Central memory CD8-positive, alpha-beta T cell (primary cell): ENCODE results near the gene COX10.

ENCODE experiments used
- ATAC-seq: fragments of 150-1000 bp; cut with Tn5 transposase; replicated peaks from 2 replicates; pipeline ENCODE4 v1.10.0; 2022; ENCODE audit warnings: mild to moderate bottlenecking, moderate FRiP score, moderate number of reproducible peaks; ENCODE audit not compliant: poor library complexity, severe bottlenecking; ENCODE audit errors: extremely low read depth
- DNase-seq, 2 donors: peaks; one replicate each; pipeline ENCODE4 v3.0.0; 2021; ENCODE audit warnings: low spot score in 2 of 2
- H3K27ac Mint-ChIP-seq: one replicate; pipeline ENCODE4 v1.8.0; 2022; ENCODE audit warnings: low read depth, mild to moderate bottlenecking, moderate library complexity, mixed read lengths
- H3K27me3 Mint-ChIP-seq: one replicate; pipeline ENCODE4 v1.8.0; 2022; ENCODE audit warnings: mixed read lengths
- H3K36me3 Mint-ChIP-seq: one replicate; pipeline ENCODE4 v1.8.0; 2022; ENCODE audit warnings: mild to moderate bottlenecking, moderate library complexity, mixed read lengths; ENCODE audit not compliant: insufficient read depth
- H3K4me1 Mint-ChIP-seq: one replicate; pipeline ENCODE4 v1.8.0; 2022; ENCODE audit warnings: mixed read lengths
- H3K4me3 Mint-ChIP-seq: one replicate; pipeline ENCODE4 v1.8.0; 2022; ENCODE audit warnings: mild to moderate bottlenecking, moderate library complexity, mixed read lengths
- H3K9me3 Mint-ChIP-seq: one replicate; pipeline ENCODE4 v1.8.0; 2022; ENCODE audit warnings: mixed read lengths

The COX10 gene

DNA sequence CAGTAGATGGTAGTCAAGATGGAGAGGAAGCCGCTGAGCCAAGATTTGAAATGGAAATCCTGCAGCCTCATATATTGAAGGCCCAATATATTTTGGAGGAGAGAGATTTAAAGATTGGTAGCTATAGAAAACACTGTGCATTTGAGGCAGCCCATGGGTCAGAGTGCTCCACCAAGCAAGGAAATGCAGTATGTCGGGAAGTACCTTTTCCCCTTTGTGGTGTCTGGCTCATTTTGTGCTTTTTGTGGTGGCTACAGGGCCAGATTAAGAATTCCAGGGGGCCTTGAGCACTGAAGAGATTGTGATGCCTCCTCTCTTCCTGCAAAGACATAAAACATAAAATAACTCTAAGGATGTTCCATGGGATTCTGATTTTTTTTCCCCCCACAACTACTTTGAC is 127.8 kb downstream of the COX10 start:
- Mint-ChIP-seq H3K9me3 (no peaks in the 10 kb centered on the region), H3K27ac (peak overlapping the region; percentile 35), H3K4me3 (peak overlapping the region; percentile 43), H3K4me1 (peaks cover 81% of the 10 kb centered on the region), H3K27me3 (no peaks in the 10 kb centered on the region), H3K36me3 (peaks cover 5% of the 10 kb centered on the region)
- DNase-seq (no peak), ATAC-seq (no peak)

DNA sequence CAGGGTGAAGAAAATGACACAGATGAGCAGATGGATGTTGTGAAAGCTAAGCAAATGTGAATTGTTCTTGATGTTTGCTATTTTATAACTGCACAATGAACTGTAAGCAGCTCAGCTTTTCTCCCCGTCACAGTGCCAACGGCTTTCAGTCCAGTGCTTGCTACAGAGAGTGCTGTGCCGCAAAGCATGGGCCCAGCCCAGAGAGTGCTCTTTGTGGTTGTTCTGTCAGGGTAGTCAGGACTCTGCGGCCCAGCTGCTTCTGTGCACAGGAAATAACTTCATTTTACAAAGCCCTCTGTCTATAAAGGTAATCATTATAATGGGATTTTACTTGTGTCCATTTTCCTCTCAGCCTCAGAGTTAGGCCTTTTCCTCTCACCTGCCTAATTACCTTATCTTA is 128.3 kb downstream of the COX10 start:
- H3K36me3 Mint-ChIP-seq: peaks cover 5% of the 10 kb centered on the region
- H3K27me3 Mint-ChIP-seq: no peaks in the 10 kb centered on the region

DNA sequence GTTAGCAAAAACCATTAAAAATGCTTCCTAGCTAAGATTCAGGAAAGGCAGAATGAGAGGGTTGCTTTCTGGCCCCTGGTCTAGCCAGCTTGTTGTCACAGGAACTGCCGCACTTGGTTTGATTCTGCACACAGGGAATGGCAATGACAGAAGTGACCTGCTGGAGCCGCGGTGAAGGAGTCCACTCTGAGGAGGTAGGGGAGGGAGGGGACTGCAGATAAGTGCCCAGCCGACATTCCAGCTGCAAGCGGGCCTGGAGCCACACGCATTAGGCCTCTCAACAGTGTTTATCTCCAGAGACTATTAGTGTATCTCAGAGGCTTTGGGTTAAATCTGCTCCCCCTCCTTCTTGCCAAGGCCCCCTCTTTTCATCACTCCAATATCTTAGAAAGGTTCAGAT is 128.7 kb downstream of the COX10 start:
- H3K9me3 Mint-ChIP-seq: no peaks in the 10 kb centered on the region
- H3K4me3 Mint-ChIP-seq: peak overlapping the region; percentile 43
- DNase-seq (no peak), ATAC-seq (no peak)
- peaks cover 83% of the 10 kb centered on the region for H3K4me1 Mint-ChIP-seq
- H3K27me3 Mint-ChIP-seq: no peaks in the 10 kb centered on the region
- peaks cover 5% of the 10 kb centered on the region for H3K36me3 Mint-ChIP-seq
- peak overlapping the region; percentile 35 for H3K27ac Mint-ChIP-seq

More for the DNA sequence above, 128.3 kb downstream of the COX10 start:
- Mint-ChIP-seq H3K27ac (peak overlapping the region; percentile 35), H3K4me1 (peaks cover 82% of the 10 kb centered on the region), H3K9me3 (no peaks in the 10 kb centered on the region), H3K4me3 (peak overlapping the region; percentile 43)
- ATAC-seq: no peak
- DNase-seq: no peak

DNA sequence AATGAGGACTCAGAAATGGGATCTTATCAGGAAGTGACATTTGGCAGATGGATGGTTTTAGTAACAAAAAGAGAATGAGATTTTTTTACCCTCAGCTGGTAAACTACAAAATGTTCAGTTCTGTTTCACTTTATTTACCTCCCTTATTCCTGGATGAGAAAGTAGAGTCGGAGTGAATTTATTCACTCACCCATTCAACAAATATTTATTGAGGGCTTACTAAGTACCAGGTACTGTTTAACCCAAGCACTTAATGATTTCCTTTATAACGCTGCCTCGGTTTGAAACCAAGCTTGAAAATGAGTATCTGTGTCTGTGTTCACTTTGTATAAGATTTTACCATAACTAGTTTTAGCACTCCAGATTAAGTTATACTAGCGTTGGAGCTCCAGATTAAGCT is 129.3 kb downstream of the COX10 start:
- H3K4me1 Mint-ChIP-seq: peaks cover 84% of the 10 kb centered on the region
- ATAC-seq: no peak

DNA sequence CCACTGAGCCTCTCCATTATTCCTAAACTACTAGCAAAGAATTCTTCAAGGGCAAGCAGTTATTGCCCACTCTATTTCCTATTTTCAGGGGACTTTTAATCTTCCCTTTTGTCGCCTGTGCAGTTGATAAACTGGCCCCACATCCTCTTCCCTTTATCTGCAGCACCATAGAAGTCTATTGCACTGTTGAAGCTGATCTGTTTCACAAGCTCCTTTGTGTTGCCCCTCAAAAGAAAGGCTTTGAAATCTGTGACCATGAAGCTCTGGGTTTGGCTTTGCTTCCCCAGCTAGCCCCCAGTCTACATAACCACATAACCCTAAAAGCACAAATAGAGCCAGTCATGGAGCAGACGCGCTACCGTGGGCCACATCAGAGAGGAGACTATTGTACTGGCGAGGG is 130.3 kb downstream of the COX10 start:
- peaks cover 90% of the 10 kb centered on the region for H3K4me1 Mint-ChIP-seq
- peaks cover 5% of the 10 kb centered on the region for H3K36me3 Mint-ChIP-seq
- no peaks in the 10 kb centered on the region for H3K27me3 Mint-ChIP-seq
- H3K4me3 Mint-ChIP-seq: peak overlapping the region; percentile 43
- peak overlapping the region; percentile 8 for H3K27ac Mint-ChIP-seq
- DNase-seq: no peak
- no peak for ATAC-seq
- H3K9me3 Mint-ChIP-seq: no peaks in the 10 kb centered on the region

More for the DNA sequence above, 129.3 kb downstream of the COX10 start:
- Mint-ChIP-seq H3K9me3 (no peaks in the 10 kb centered on the region), H3K27ac (peak overlapping the region; percentile 35), H3K36me3 (peaks cover 5% of the 10 kb centered on the region), H3K4me3 (peak overlapping the region; percentile 43), H3K27me3 (no peaks in the 10 kb centered on the region)
- no peak for DNase-seq

DNA sequence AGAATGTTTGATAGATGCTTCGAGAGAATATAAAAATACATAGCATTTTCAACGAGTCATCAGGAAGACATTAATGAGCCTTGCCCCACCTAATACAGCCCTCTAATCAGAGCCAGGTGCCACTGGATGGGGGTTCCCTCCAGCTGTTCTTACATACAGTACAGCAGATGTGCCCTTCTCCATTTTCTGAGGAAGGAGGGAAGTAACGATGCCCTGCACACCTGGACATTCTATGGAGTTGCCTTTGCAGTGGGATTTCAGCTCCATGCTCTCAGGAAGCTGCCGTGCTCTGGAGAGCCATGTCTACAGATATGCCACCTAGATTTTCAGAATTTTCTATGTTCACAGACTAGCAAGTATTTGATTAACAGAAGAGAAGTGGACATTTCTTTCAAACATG is 131.1 kb downstream of the COX10 start:
- peaks cover 5% of the 10 kb centered on the region for H3K36me3 Mint-ChIP-seq
- H3K27ac Mint-ChIP-seq: peak overlapping the region; percentile 91
- peak overlapping the region; percentile 44 for H3K4me3 Mint-ChIP-seq
- H3K9me3 Mint-ChIP-seq: no peaks in the 10 kb centered on the region
- peaks cover 98% of the 10 kb centered on the region for H3K4me1 Mint-ChIP-seq
- no peak for DNase-seq
- H3K27me3 Mint-ChIP-seq: no peaks in the 10 kb centered on the region
- ATAC-seq: no peak

DNA sequence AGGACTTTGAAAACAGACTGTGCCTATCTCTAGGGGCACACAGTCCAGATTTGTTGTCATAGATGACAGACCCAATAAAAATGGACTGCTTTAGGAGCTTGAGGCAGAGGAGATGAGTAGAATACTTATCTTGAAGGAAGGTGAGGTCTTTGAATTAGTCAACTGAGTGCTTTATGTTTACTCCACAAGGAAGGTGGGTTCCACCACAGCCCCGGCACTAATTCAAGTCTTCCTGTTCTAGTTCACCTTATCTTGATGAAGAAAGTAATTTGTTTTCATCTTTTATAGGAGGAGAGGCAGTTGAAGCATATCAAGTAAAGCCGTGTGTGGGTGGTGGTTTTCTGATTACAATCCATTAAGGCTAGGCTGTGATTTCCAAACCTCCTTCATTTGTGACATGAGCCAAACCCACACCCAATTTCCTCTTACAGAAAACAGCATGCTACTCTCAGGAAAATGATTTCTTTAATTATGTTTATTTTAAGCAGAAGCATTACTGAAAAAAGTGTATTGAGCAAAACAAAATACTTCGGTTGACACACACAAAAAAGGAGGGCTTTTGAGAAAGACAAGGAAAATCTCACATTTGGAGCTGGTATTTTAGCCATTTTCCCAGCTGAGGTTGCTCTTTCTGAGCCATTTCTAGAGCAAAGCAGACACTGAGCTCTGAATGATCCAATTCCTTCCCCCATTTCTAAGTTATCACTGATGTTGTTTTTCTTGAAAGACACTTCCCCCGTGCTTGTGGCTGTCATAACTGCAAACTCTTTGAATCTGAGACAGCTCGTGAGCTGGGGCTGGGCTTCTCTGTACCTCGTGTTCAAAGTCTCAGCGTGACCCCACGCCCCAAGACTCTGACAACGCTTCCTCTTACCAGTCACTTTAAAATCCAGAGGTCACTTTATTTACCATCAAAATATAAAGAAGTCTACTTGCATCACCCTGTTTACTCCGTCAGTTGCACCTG is 132.0 kb downstream of the COX10 start:
- H3K4me1 Mint-ChIP-seq: peaks cover 99% of the 10 kb centered on the region
- peak overlapping the region; percentile 44 for H3K4me3 Mint-ChIP-seq
- H3K9me3 Mint-ChIP-seq: peaks cover 4% of the 10 kb centered on the region
- peak in 1 of 2 donors; percentile 34 for DNase-seq
- ATAC-seq: peak; percentile 66
- H3K36me3 Mint-ChIP-seq: peaks cover 8% of the 10 kb centered on the region
- no peaks in the 10 kb centered on the region for H3K27me3 Mint-ChIP-seq
- peak overlapping the region; percentile 91 for H3K27ac Mint-ChIP-seq

DNA sequence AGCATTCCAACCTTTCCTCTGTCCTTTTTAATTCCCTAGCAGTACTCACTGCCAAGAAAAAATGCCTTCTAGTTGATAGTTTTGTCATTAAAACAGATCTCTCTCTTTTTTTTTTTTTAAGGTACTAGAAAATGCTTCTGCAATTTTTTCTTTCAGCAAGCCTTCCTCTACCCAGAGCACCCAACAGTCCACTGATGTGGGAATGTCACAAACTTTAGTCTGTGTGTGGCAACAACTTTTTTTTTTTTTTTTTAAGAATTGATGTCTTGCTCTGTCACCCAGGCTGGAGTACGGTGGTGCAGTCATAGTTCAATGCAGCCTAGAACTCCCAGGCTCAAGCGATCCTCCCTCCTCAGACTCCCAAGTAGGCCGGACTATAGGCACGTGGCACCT is 132.7 kb downstream of the COX10 start:
- H3K27me3 Mint-ChIP-seq: no peaks in the 10 kb centered on the region
- H3K4me3 Mint-ChIP-seq: peak overlapping the region; percentile 21
- peaks cover 4% of the 10 kb centered on the region for H3K9me3 Mint-ChIP-seq
- ATAC-seq (no peak), DNase-seq (no peak)
- H3K4me1 Mint-ChIP-seq: peaks cover 95% of the 10 kb centered on the region
- H3K27ac Mint-ChIP-seq: peak overlapping the region; percentile 91
- H3K36me3 Mint-ChIP-seq: peaks cover 6% of the 10 kb centered on the region

DNA sequence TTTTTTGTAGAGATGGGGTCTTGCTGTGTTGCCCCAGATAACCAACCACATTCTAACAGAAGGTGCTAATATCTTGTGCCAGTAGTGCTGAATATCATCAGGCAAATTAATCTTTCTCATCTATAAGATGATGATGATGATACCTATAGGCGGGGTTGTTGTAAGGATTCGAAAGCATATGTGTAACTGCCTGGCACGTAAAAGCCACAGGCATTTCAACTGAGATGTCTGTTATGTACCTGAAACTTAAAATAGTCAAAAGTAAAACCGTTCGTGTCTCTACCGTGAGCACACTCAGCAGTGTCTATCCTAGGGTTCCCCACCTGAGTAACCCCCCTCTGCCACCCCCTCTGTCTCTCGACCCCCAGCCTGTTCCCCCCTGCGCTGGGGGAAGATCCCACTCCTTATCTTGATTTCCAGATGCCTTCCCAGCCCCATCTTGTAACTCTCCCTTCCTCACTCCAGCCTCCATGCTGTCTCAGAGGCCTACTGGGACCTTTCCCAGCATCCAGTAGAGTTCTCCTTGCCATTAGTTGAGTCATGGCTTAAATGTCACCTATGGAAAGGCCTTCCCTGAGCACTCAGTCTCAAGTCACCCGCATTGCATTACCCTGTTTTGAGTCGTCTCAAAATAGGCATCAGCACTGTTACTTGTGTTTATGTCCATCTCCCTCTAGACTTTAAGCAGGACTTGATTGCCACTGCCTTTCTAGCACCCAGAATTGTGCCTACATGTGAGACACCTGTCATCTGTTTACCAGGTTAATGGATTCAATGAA is 133.3 kb downstream of the COX10 start:
- H3K36me3 Mint-ChIP-seq: peaks cover 6% of the 10 kb centered on the region
- peaks cover 94% of the 10 kb centered on the region for H3K4me1 Mint-ChIP-seq
- DNase-seq (no peak), ATAC-seq (no peak)
- peak overlapping the region; percentile 43 for H3K4me3 Mint-ChIP-seq
- peaks cover 4% of the 10 kb centered on the region for H3K9me3 Mint-ChIP-seq
- H3K27me3 Mint-ChIP-seq: no peaks in the 10 kb centered on the region
- peak overlapping the region; percentile 91 for H3K27ac Mint-ChIP-seq

DNA sequence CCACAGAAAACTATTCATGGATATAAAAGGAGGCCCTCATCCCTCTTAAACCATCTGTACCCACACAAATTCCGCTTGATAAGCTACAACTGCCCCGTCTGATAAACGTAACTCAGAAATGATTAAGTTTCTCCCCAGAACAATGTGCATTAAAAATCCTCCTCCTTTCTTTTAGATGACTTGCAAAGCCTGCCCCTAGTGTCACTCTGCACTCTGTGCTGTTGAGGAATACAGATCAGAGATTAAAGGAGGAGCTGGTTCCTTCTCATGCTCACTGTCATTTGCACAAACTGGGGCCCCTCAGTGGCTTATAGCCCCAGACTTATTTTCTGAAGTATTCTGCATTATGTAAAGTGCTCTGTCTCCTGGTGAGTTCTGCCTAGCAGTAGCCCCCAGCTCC is 134.1 kb downstream of the COX10 start:
- no peak for DNase-seq
- ATAC-seq: no peak
- no peaks in the 10 kb centered on the region for H3K27me3 Mint-ChIP-seq
- H3K27ac Mint-ChIP-seq: peak overlapping the region; percentile 91
- peaks cover 4% of the 10 kb centered on the region for H3K9me3 Mint-ChIP-seq
- H3K4me3 Mint-ChIP-seq: peak overlapping the region; percentile 28
- peaks cover 9% of the 10 kb centered on the region for H3K36me3 Mint-ChIP-seq
- peaks cover 87% of the 10 kb centered on the region for H3K4me1 Mint-ChIP-seq

DNA sequence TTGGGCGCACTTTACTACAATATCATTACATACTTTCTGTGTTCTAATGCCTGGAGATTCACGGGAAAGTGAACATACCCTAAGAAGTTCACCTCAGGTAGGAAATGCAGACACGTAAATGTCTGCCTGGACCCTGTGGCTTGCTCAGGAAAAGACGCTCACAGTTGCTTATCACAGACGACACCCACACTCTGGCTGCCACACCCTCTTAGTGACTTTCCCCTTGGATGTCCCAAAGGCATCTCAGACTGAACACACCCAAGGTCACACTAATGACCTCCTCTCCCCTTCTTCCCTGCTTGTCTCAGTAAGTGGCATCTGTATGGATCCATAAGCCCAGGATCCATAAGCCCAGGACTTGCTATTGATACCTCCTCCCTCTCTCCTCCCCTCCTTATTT is 134.8 kb downstream of the COX10 start:
- Mint-ChIP-seq H3K27me3 (no peaks in the 10 kb centered on the region), H3K27ac (peak overlapping the region; percentile 86), H3K9me3 (peaks cover 4% of the 10 kb centered on the region), H3K36me3 (peaks cover 9% of the 10 kb centered on the region), H3K4me1 (peaks cover 80% of the 10 kb centered on the region), H3K4me3 (peak overlapping the region; percentile 43)
- no peak for DNase-seq
- no peak for ATAC-seq

DNA sequence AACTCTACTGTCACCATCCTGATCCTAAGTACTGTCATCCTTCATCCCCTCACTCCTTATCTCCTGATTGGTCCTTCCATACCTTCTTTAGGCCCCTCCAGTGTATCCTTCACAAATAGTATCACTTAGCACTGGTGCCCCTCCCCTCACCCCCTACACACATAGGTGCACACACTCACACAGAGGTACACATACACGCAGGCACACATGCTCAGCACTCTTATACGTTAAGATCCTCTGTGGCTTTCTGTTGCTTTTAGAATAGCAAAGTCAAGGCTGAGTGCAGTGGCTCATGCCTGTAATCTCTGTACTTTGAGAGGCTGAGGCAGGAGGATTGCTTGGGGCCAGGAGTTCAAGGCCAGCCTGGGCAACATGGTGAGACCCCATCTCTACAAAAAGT is 135.2 kb downstream of the COX10 start:
- H3K36me3 Mint-ChIP-seq: peaks cover 8% of the 10 kb centered on the region
- no peaks in the 10 kb centered on the region for H3K27me3 Mint-ChIP-seq
- DNase-seq (no peak), ATAC-seq (no peak)
- H3K4me1 Mint-ChIP-seq: peaks cover 75% of the 10 kb centered on the region
- H3K4me3 Mint-ChIP-seq: peak overlapping the region; percentile 43
- H3K27ac Mint-ChIP-seq: peak overlapping the region; percentile 86
- peaks cover 4% of the 10 kb centered on the region for H3K9me3 Mint-ChIP-seq
